GM12891 (cell line): ENCODE data around the gene KRT71.

Experiments used
- POLR2A ChIP-seq: IDR thresholded peaks from 2 replicates; pipeline ENCODE4 v1.6.1; 2011; ENCODE audit warnings: low read depth, low read length, control low read depth
- SPI1 ChIP-seq: IDR thresholded peaks from 2 replicates; pipeline ENCODE4 v1.6.1; 2011; ENCODE audit warnings: low read depth, low read length, control low read depth

DNA sequence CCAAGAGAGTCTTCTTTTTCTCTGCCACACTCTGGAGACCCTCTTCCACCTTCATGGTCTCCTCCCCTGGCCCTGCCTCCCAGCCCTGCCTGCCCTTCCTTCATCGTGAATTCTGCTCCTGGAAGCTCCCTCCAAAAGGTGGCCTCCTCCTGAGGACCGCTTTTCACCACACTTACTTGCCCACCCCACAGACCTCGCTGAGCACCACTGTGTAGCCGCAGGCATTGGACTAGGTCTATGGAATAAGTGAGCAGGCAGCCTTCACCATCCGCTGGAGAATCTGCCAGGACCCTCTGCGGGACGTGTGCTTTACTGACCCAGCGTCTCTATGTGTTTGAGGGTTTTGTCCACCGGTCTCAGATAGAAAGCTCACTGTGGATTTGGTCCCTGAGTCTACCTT is 23.1 kb downstream of the KRT71 start:
- no peak for TF ChIP-seq SPI1
- no peak for TF ChIP-seq POLR2A
